Rectal smooth muscle tissue (tissue), 1 donor: ENCODE measurements around the gene TKTL1.

Experiments used
- H3K27ac ChIP-seq: one replicate; pipeline ENCODE4 v1.7.0; 2013; ENCODE audit warnings: low read depth, low read length, inconsistent platforms
- H3K27me3 ChIP-seq: one replicate; pipeline ENCODE4 v1.7.0; 2013; ENCODE audit warnings: low read length; ENCODE audit not compliant: control insufficient read depth, insufficient read depth
- H3K36me3 ChIP-seq: one replicate; pipeline ENCODE4 v1.7.0; 2013; ENCODE audit warnings: low read length; ENCODE audit not compliant: control insufficient read depth, insufficient read depth
- H3K4me1 ChIP-seq: one replicate; pipeline ENCODE4 v1.7.0; 2013; ENCODE audit warnings: low read length; ENCODE audit not compliant: control insufficient read depth, insufficient read depth
- H3K4me3 ChIP-seq: one replicate; pipeline ENCODE4 v1.7.0; 2013; ENCODE audit warnings: low read length
- H3K9ac ChIP-seq: one replicate; pipeline ENCODE4 v1.7.0; 2013; ENCODE audit warnings: low read length

TKTL1 gene

GRCh38 chrX:154362085-154362742 lies 66.6 kb downstream of the TKTL1 start:
- Histone ChIP-seq H3K9ac (no peak overlapping the region), H3K27me3 (no peaks in the 10 kb centered on the region), H3K4me1 (peaks cover 14% of the 10 kb centered on the region), H3K36me3 (peaks cover 58% of the 10 kb centered on the region), H3K4me3 (no peak overlapping the region), H3K27ac (peak overlapping the region; percentile 72)

- Histone ChIP-seq H3K4me1 (peaks cover 19% of the 10 kb centered on the region), H3K4me3 (no peak overlapping the region), H3K27ac (peak overlapping the region; percentile 62), H3K9ac (no peak overlapping the region), H3K36me3 (peaks cover 43% of the 10 kb centered on the region), H3K27me3 (no peaks in the 10 kb centered on the region)
Observed at GRCh38 chrX:154363706-154364439, 68.3 kb downstream of the TKTL1 start.

GRCh38 chrX:154365052-154365600 lies 69.5 kb downstream of the TKTL1 start:
- no peak overlapping the region for H3K9ac ChIP-seq
- peaks cover 19% of the 10 kb centered on the region for H3K4me1 ChIP-seq
- peak overlapping the region; percentile 98 for H3K27ac ChIP-seq
- peaks cover 3% of the 10 kb centered on the region for H3K27me3 ChIP-seq
- no peak overlapping the region for H3K4me3 ChIP-seq
- peaks cover 45% of the 10 kb centered on the region for H3K36me3 ChIP-seq

GRCh38 chrX:154365997-154366665 lies 70.5 kb downstream of the TKTL1 start:
- H3K27ac ChIP-seq = peak overlapping the region; percentile 98
- peaks cover 19% of the 10 kb centered on the region for H3K4me1 ChIP-seq
- peak overlapping the region; percentile 24 for H3K4me3 ChIP-seq
- no peak overlapping the region for H3K9ac ChIP-seq
- H3K27me3 ChIP-seq = peaks cover 3% of the 10 kb centered on the region
- H3K36me3 ChIP-seq = peaks cover 45% of the 10 kb centered on the region

GRCh38 chrX:154366666-154367055 lies 71.1 kb downstream of the TKTL1 start:
- peak overlapping the region; percentile 24 for H3K4me3 ChIP-seq
- no peak overlapping the region for H3K9ac ChIP-seq

GRCh38 chrX:154367474-154368308 lies 72.1 kb downstream of the TKTL1 start:
- peak overlapping the region; percentile 98 for H3K27ac ChIP-seq
- H3K9ac ChIP-seq = no peak overlapping the region
- H3K36me3 ChIP-seq = peaks cover 33% of the 10 kb centered on the region
- H3K4me3 ChIP-seq = peak overlapping the region; percentile 47
- H3K4me1 ChIP-seq = peaks cover 19% of the 10 kb centered on the region
- peaks cover 5% of the 10 kb centered on the region for H3K27me3 ChIP-seq

More at GRCh38 chrX:154366666-154367055, 71.1 kb downstream of the TKTL1 start:
- H3K36me3 ChIP-seq = peaks cover 42% of the 10 kb centered on the region
- H3K27ac ChIP-seq = peak overlapping the region; percentile 98
- peaks cover 3% of the 10 kb centered on the region for H3K27me3 ChIP-seq
- peaks cover 19% of the 10 kb centered on the region for H3K4me1 ChIP-seq

- H3K36me3 ChIP-seq = peaks cover 27% of the 10 kb centered on the region
- H3K27me3 ChIP-seq = peaks cover 5% of the 10 kb centered on the region
- H3K27ac ChIP-seq = peak overlapping the region; percentile 98
- peak overlapping the region; percentile 41 for H3K9ac ChIP-seq
- H3K4me1 ChIP-seq = peaks cover 15% of the 10 kb centered on the region
- H3K4me3 ChIP-seq = peak overlapping the region; percentile 71
Observed at GRCh38 chrX:154368630-154369448, 73.2 kb downstream of the TKTL1 start.

GRCh38 chrX:154369449-154370299 lies 74.1 kb downstream of the TKTL1 start:
- Histone ChIP-seq H3K4me1 (peaks cover 15% of the 10 kb centered on the region), H3K4me3 (peak overlapping the region; percentile 77), H3K9ac (peak overlapping the region; percentile 60), H3K27me3 (peaks cover 5% of the 10 kb centered on the region), H3K36me3 (peaks cover 19% of the 10 kb centered on the region), H3K27ac (peak overlapping the region; percentile 98)

GRCh38 chrX:154370300-154371016 lies 74.9 kb downstream of the TKTL1 start:
- H3K36me3 ChIP-seq = peaks cover 18% of the 10 kb centered on the region
- H3K9ac ChIP-seq = peak overlapping the region; percentile 60
- H3K27me3 ChIP-seq = peaks cover 5% of the 10 kb centered on the region
- peak overlapping the region; percentile 98 for H3K27ac ChIP-seq
- H3K4me3 ChIP-seq = peak overlapping the region; percentile 77
- H3K4me1 ChIP-seq = peaks cover 15% of the 10 kb centered on the region
